Esophagus squamous epithelium (tissue), 5 donors: ENCODE data around the gene NQO2. TPM values are rescaled to one million over a fixed set of nuclear protein-coding genes. Genes with fewer than 3 reads are reported as not detected.

Experiments used
- DNase-seq: peaks from one replicate; lab custom pipeline; 2025; lab: John Stamatoyannopoulos, UW
- H3K27ac ChIP-seq, 4 donors: fragments of 200-600 bp; sonication (generic); one replicate each; pipeline ENCODE4 v1.5.1; 2016 to 2019; ENCODE audit warnings: mild to moderate bottlenecking in 1 of 4
- H3K27me3 ChIP-seq, 4 donors: fragments of 200-600 bp; sonication (generic); 1 replicate in 3 of 4; 2 replicates in 1 of 4; pipeline versions ENCODE4 v1.5.1 to v1.6.0; 2017 to 2021; ENCODE audit warnings: antibody characterized with exemption in 1 of 4
- H3K36me3 ChIP-seq, 3 donors: fragments of 200-600 bp; sonication (generic); one replicate each; pipeline ENCODE4 v1.5.1; 2016 to 2019
- H3K4me1 ChIP-seq, 3 donors: fragments of 200-600 bp; sonication (generic); one replicate each; pipeline ENCODE4 v1.5.1; 2017 to 2019
- H3K4me3 ChIP-seq, 4 donors: fragments of 200-600 bp; sonication (generic); 1 replicate in 3 of 4; 2 replicates in 1 of 4; pipeline ENCODE4 v1.5.1; 2016 to 2019; ENCODE audit warnings: mild to moderate bottlenecking in 2 of 4, moderate library complexity in 1 of 4
- H3K9me3 ChIP-seq, 3 donors: fragments of 200-600 bp; sonication (generic); one replicate each; pipeline ENCODE4 v1.5.1; 2016 to 2019
- POLR2A ChIP-seq, 4 donors: fragments of 450-650 bp; IDR thresholded peaks; one replicate each; pipeline ENCODE4 v1.6.1; 2017; ENCODE audit warnings: antibody characterized with exemption in 4 of 4, mild to moderate bottlenecking in 4 of 4, moderate library complexity in 3 of 4
- WGBS, 2 donors: methylation state at CpG; one replicate each; pipeline ENCODE4 v1.1.5; 2018; 5-methylcytosine and 5-hydroxymethylcytosine counted together
- intact Hi-C: fragments of 100-400 bp; cut with DNase I; formaldehyde crosslinking; loops from one replicate; pipeline ENCODE4 v1.15.0; 2022
- total RNA-seq, 4 donors: library from RNA; depleted of rRNA; stranded (reverse); fragments of >200 nt; gene quantifications; one replicate each; pipeline ENCODE4 v1.1.0, GENCODE V29; 2016
- TF ChIP-seq, protein P1 (sequence below), 6 experiments: fragments of 450-650 bp in 4 of 6; fragments of 200-600 bp in 2 of 6; sonication (generic) in 2 of 6; IDR thresholded peaks; one replicate each; pipeline ENCODE4 v1.5.1; 2016 to 2019; ENCODE audit warnings: antibody characterized with exemption in 6 of 6, mild to moderate bottlenecking in 4 of 6, moderate library complexity in 4 of 6
- donor health status: DM: yes; HTN: yes; CAD: no.

Gene NQO2
- total RNA-seq, 4 donors from 2014 or later = 18.7 to 38.3 (median 26.5) TPM

DNA sequence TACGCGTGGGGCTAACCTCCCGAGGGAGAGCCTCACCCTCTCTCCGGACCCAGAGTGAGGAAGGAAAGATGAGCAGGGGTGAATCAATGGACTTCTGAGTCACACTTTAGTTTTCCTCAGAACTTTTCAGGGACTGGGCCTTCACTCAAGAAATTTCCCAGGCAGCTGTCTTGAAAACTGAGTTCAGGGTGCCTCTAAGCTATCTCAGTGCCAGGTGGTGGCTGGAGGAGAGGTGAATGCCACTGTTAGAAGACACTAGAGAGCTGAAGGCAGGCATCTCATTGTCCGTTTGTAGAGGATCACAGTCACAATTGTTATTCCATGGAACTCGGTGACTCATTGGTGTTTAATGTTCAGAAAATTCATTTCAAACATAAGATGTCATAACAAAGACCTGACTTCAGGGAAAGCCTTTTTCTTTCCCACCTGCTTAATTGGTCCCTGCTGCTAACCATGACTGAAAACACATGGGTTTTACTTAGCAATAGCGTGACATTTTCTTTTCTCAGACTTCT, 23.1 kb upstream of the NQO2 start:
- WGBS, 2 donors = 35 to 56% methylated on average over 6 of the region's 7 CpGs
- no peak for DNase-seq
- Histone ChIP-seq H3K27ac (peak overlapping the region in 2 of 4 donors; percentile 4 to 12), H3K36me3 (no peaks in the 10 kb centered on the region), H3K4me3 (no peak overlapping the region), H3K9me3 (no peaks in the 10 kb centered on the region), H3K27me3 (no peaks in the 10 kb centered on the region), H3K4me1 (peaks cover 10 to 60% (median 19%) of the 10 kb centered on the region in 3 donors)
- TF ChIP-seq POLR2A (IDR thresholded peaks at IDR 0.05) = no peak
- TF ChIP-seq, protein P1, sequence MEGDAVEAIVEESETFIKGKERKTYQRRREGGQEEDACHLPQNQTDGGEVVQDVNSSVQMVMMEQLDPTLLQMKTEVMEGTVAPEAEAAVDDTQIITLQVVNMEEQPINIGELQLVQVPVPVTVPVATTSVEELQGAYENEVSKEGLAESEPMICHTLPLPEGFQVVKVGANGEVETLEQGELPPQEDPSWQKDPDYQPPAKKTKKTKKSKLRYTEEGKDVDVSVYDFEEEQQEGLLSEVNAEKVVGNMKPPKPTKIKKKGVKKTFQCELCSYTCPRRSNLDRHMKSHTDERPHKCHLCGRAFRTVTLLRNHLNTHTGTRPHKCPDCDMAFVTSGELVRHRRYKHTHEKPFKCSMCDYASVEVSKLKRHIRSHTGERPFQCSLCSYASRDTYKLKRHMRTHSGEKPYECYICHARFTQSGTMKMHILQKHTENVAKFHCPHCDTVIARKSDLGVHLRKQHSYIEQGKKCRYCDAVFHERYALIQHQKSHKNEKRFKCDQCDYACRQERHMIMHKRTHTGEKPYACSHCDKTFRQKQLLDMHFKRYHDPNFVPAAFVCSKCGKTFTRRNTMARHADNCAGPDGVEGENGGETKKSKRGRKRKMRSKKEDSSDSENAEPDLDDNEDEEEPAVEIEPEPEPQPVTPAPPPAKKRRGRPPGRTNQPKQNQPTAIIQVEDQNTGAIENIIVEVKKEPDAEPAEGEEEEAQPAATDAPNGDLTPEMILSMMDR (IDR thresholded peaks at IDR 0.05) = no peak
- intact Hi-C loops = no loop called here

GRCh38 chr6:2977290-2977689, 22.4 kb upstream of the NQO2 start:
- 71 to 90% methylated on average over 5 of the region's 5 CpGs for WGBS, 2 donors
- Histone ChIP-seq H3K27me3 (no peaks in the 10 kb centered on the region), H3K9me3 (no peaks in the 10 kb centered on the region), H3K27ac (no peak overlapping the region), H3K4me1 (peaks cover 15 to 61% (median 25%) of the 10 kb centered on the region in 3 donors), H3K4me3 (no peak overlapping the region), H3K36me3 (no peaks in the 10 kb centered on the region)
- intact Hi-C loops = no loop called here
- no peak for TF ChIP-seq POLR2A (IDR thresholded peaks at IDR 0.05)
- TF ChIP-seq, protein P1 (IDR thresholded peaks at IDR 0.05) = no peak
- DNase-seq = no peak

DNA sequence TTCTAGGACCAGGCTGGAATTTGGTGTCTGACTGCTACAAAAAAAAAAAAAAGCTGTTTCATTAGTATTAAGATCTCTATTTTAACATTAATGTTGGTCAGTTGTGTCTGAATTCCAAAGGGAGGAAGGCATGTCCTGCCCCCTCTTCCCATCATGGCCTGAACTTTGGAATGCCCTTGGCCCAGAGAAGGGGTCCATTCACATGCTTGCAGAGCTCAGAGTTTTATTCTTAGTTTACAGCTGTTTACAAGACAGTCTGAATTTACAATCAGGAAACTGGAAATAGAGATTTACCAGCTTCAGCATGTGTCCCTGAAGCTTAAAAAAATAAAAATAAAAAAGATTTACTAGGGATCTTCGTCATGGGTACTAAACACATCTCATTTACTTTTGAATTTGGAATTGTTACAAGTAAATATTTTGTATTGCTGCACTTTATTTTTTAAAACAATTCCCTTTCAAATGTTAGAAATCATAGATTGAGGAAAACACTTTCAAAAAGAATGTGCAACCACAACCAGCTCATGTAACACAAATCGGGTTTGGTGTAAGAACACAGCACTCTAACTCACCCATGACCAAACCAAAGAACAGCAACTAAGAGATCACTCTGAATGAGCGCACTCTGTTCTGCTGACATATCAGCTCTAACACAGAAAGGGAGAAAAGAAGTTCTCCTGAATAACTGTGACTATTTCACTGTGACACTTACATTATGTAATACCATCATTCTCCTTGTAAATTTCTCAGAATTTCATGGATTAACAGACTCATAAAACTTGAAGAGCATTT, 21.7 kb upstream of the NQO2 start:
- WGBS, 2 donors = 78 to 80% methylated on average over 3 of the region's 3 CpGs
- peak overlapping the region in 2 of 4 donors; percentile 8 to 42 for H3K27ac ChIP-seq
- intact Hi-C loops = no loop called here

DNA sequence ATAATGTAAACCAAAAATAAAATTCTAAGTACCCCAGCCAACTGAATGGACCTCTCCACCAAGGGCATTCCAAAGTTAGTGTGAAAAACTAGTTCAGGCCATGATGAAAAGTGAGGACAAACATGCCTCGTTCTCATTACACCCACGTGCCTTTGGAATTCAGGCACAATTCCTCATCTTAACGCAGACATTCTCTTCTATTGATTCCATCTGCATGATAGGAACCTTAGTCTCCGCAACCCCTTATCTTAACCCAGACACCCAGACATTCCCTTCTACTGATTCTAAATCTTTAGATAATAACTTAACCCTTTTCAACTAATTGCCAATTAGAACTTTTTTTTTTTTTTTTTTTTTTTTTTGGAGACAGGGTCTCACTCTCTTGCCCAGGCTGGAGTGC, 20.8 kb upstream of the NQO2 start:
- peak overlapping the region in 2 of 4 donors; percentile 42 to 81 for H3K27ac ChIP-seq
- intact Hi-C loops = no loop called here
- no peak overlapping the region for H3K4me3 ChIP-seq

More for the DNA sequence above, 21.7 kb upstream of the NQO2 start:
- Histone ChIP-seq H3K4me3 (no peak overlapping the region), H3K9me3 (no peaks in the 10 kb centered on the region), H3K36me3 (no peaks in the 10 kb centered on the region), H3K27me3 (no peaks in the 10 kb centered on the region), H3K4me1 (peaks cover 20 to 65% (median 28%) of the 10 kb centered on the region in 3 donors)
- TF ChIP-seq POLR2A (IDR thresholded peaks at IDR 0.05) = no peak
- TF ChIP-seq, protein P1 (IDR thresholded peaks at IDR 0.05) = no peak
- DNase-seq = no peak

More for the DNA sequence above, 20.8 kb upstream of the NQO2 start:
- 78 to 91% methylated on average over 4 of the region's 4 CpGs for WGBS, 2 donors
- Histone ChIP-seq H3K9me3 (no peaks in the 10 kb centered on the region), H3K36me3 (no peaks in the 10 kb centered on the region), H3K27me3 (no peaks in the 10 kb centered on the region), H3K4me1 (peaks cover 20 to 70% (median 28%) of the 10 kb centered on the region in 3 donors)
- TF ChIP-seq POLR2A (IDR thresholded peaks at IDR 0.05) = no peak
- TF ChIP-seq, protein P1 (IDR thresholded peaks at IDR 0.05) = no peak
- DNase-seq = no peak
